Measurements from ENCODE around the gene GIGYF2. TPM values are rescaled to one million over a fixed set of nuclear protein-coding genes. Genes with fewer than 3 reads are reported as not detected.

The GIGYF2 gene
- total and polyA plus RNA-seq, 2 of the 4 experiments (the other 2 are of a cell fraction), result 14.7 to 66.0 TPM

DNA sequence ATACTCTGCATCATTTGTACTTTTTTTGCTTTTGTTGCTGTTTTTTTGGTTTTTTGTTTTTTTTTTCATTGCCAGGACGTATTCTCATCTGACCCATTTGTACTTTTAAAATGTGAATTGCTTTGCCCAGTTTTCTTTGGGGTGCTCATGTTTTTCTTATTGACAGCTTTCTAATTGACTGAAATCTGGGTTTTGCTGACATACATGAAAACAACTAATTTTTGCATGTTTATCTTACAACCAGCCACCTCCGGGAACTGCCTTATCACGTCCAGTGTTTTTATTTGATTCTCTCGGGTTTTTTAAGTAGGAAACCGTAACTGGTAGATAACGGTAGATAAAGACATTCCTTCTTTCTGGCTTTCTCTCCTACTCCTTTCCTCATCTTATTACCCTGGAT is 211.6 kb downstream of the GIGYF2 start:
- ChIA-PET POLR2A (ENCODE audit: unreplicated experiment) (no interaction called here), CTCF (no interaction called here)
- no peaks in the 10 kb centered on the region for H3K4me1 ChIP-seq (ENCODE audit: control insufficient read depth, insufficient read depth, low read length)
- ATAC-seq (ENCODE audit: low read depth), result no peak
- no peak overlapping the region for H4K91ac ChIP-seq (ENCODE audit: insufficient read depth, low read depth, low read length)
- no peaks in the 10 kb centered on the region for H3K36me3 ChIP-seq (ENCODE audit: control insufficient read depth, insufficient read depth, low read length)
- H2AK5ac ChIP-seq (ENCODE audit: low read depth, low read length), result no peak overlapping the region
- no peak overlapping the region for H4K5ac ChIP-seq (ENCODE audit: low read depth, low read length)
- no peak overlapping the region for H2AK9ac ChIP-seq (replicated peaks; ENCODE audit: low read depth, low read length, poor library complexity)
- no peak overlapping the region for H3K4me2 ChIP-seq (ENCODE audit: low read depth, low read length)
- H3K4ac ChIP-seq (ENCODE audit: low read depth, low read length), result no peak overlapping the region
- no peak overlapping the region for H3K4me3 ChIP-seq (ENCODE audit: insufficient read depth, low read depth, low read length)
- no peaks in the 10 kb centered on the region for H3K9me1 ChIP-seq (ENCODE audit: insufficient read depth, low read length)
- no TSS peak for BruUV-seq (replicated peaks)
- H2BK5ac ChIP-seq (ENCODE audit: low read depth, low read length, poor library complexity, severe bottlenecking), result no peak overlapping the region
- in situ Hi-C loops (cut with MboI; ENCODE audit: low sequenced_read_pairs), result no loop called here
- H2BK120ac ChIP-seq (ENCODE audit: low read depth, low read length), result no peak overlapping the region
- intact Hi-C loops (cut with micrococcal nuclease), result no loop called here
- no peaks in the 10 kb centered on the region for H3K9me3 ChIP-seq (ENCODE audit: control insufficient read depth, insufficient read depth, low read length)
- no peak for DNase-seq
- H3K27me3 ChIP-seq (ENCODE audit: control insufficient read depth, insufficient read depth, low read length), result peaks cover 3% of the 10 kb centered on the region; the same call in 1 of the 2 replicates
- H3K27ac ChIP-seq (ENCODE audit: insufficient read depth, low read length), result no peak overlapping the region
- H2BK20ac ChIP-seq (ENCODE audit: low read depth, low read length), result no peak overlapping the region
- no peaks in the 10 kb centered on the region for H4K20me1 ChIP-seq (ENCODE audit: insufficient read depth, low read length)
- no peak overlapping the region for H3K18ac ChIP-seq (ENCODE audit: low read depth, low read length)
- peak; percentile 33; the same call in 1 of the 2 replicates for TF ChIP-seq MAFK (IDR thresholded peaks at IDR 0.05; ENCODE audit: low read depth, low read length)
- no peak for TF ChIP-seq CEBPB (IDR thresholded peaks at IDR 0.05; ENCODE audit: low read depth, low read length)
- no peak overlapping the region for H2BK15ac ChIP-seq (ENCODE audit: low read depth, low read length)
- no peak overlapping the region for H3K14ac ChIP-seq (replicated peaks; ENCODE audit: low read depth, low read length)
- no peak overlapping the region for H4K8ac ChIP-seq (ENCODE audit: low read depth in 2 of 2, low read length in 2 of 2)
- 30% methylated on average over 2 of the region's 6 CpGs; no CpG with 5 or more reads in 1 of the 2 experiments for WGBS, 2 experiments (ENCODE audit: extremely low coverage in 2 of 2, insufficient read length in 1 of 2)
- dilution Hi-C loops (cut with HindIII; ENCODE audit: low sequenced_read_pairs, unreplicated experiment), result no loop called here
- H2AFZ ChIP-seq (replicated peaks; ENCODE audit: low read length, poor library complexity), result no peak overlapping the region
- no peak overlapping the region for H3K56ac ChIP-seq (ENCODE audit: extremely low read depth, insufficient read depth, low read length)
- H3K9ac ChIP-seq (ENCODE audit: low read depth, low read length), result no peak overlapping the region
- H3K23ac ChIP-seq (ENCODE audit: low read depth, low read length), result no peak overlapping the region
- H3K79me1 ChIP-seq (ENCODE audit: low read depth in 1 of 2, low read length in 2 of 2), result no peaks in the 10 kb centered on the region

Small RNAs within 50 kb of the gene (microRNA-seq; reads per million reads assigned to microRNA genes)
- gene RF00019 (ENCODE audit: insufficient read depth, insufficient read length), result not detected
- gene RN7SL359P (ENCODE audit: insufficient read depth, insufficient read length), result not detected
- not detected for gene RNU6-107P (ENCODE audit: insufficient read depth, insufficient read length)

Small RNAs within 50 kb of the gene (small RNA-seq; reads per million reads assigned to genes)
- 0 reads per million in 5 experiments for gene RF00019
- gene RN7SL359P, result 0 reads per million in 5 experiments
- gene RNU6-107P, result 0 reads per million in 5 experiments

Other genes starting within 250 kb of the GIGYF2 start
- not detected in 2 replicates for gene ALPI, start 241.2 kb upstream of the GIGYF2 start, total RNA-seq (2012; rRNA removed)
- not detected in 2 replicates for gene ALPI, start 241.2 kb upstream of the GIGYF2 start, polyA plus RNA-seq (2012; rRNA removed)
- gene ECEL1, start 209.5 kb upstream of the GIGYF2 start, total RNA-seq (2012; rRNA removed), result not detected in 2 replicates
- gene ECEL1, start 209.5 kb upstream of the GIGYF2 start, polyA plus RNA-seq (2012; rRNA removed), result not detected in 2 replicates
- not detected in 2 replicates for gene PRSS56, start 176.9 kb upstream of the GIGYF2 start, total RNA-seq (2012; rRNA removed)
- not detected in 2 replicates for gene PRSS56, start 176.9 kb upstream of the GIGYF2 start, polyA plus RNA-seq (2012; rRNA removed)
- gene CHRND, start 171.2 kb upstream of the GIGYF2 start, total RNA-seq (2012; rRNA removed), result not detected in 2 replicates
- not detected in 2 replicates for gene CHRND, start 171.2 kb upstream of the GIGYF2 start, polyA plus RNA-seq (2012; rRNA removed)
- not detected in 2 replicates for gene CHRNG, start 157.6 kb upstream of the GIGYF2 start, total RNA-seq (2012; rRNA removed)
- not detected in 2 replicates for gene CHRNG, start 157.6 kb upstream of the GIGYF2 start, polyA plus RNA-seq (2012; rRNA removed)
- gene TIGD1, start 146.8 kb upstream of the GIGYF2 start, total RNA-seq (2012; rRNA removed), result 2.7 and 2.8 TPM in 2 replicates
- gene TIGD1, start 146.8 kb upstream of the GIGYF2 start, polyA plus RNA-seq (2012; rRNA removed), result 2.4 and 2.9 TPM in 2 replicates
- 105 and 149 TPM in 2 replicates for gene EIF4E2, start 146.6 kb upstream of the GIGYF2 start, total RNA-seq (2012; rRNA removed)
- gene EIF4E2, start 146.6 kb upstream of the GIGYF2 start, polyA plus RNA-seq (2012; rRNA removed), result 44.0 and 52.1 TPM in 2 replicates
- not detected in 2 replicates for gene EFHD1, start 63.7 kb upstream of the GIGYF2 start, total RNA-seq (2012; rRNA removed)
- 0.27 and 0.36 TPM in 2 replicates for gene EFHD1, start 63.7 kb upstream of the GIGYF2 start, polyA plus RNA-seq (2012; rRNA removed)
- gene KCNJ13, start 79.2 kb downstream of the GIGYF2 start, total RNA-seq (2012; rRNA removed), result not detected in 2 replicates
- not detected in 2 replicates for gene KCNJ13, start 79.2 kb downstream of the GIGYF2 start, polyA plus RNA-seq (2012; rRNA removed)
- gene SNORC, start 172.9 kb downstream of the GIGYF2 start, total RNA-seq (2012; rRNA removed), result under 0.01 and 0.28 TPM in 2 replicates
- gene SNORC, start 172.9 kb downstream of the GIGYF2 start, polyA plus RNA-seq (2012; rRNA removed), result 0.67 and 0.79 TPM in 2 replicates

Measured in IMR-90 (cell line).